ENCODE measurements around the gene PLA2G4E.

- no peak for TF ChIP-seq PATZ1 (CRISPR knock-in tag; IDR thresholded peaks at IDR 0.05; ENCODE audit: borderline replicate concordance)
- no peak for TF ChIP-seq CSRNP3 (CRISPR knock-in tag; IDR thresholded peaks at IDR 0.05)
- no peak for TF ChIP-seq BACH2 (CRISPR knock-in tag; IDR thresholded peaks at IDR 0.05; ENCODE audit: borderline replicate concordance)
- no peak for TF ChIP-seq TCF4 (CRISPR knock-in tag; IDR thresholded peaks at IDR 0.05; ENCODE audit: borderline replicate concordance)
- no peak for TF ChIP-seq TSHZ2 (CRISPR knock-in tag; IDR thresholded peaks at IDR 0.05)
- no peak for TF ChIP-seq CREB5 (CRISPR knock-in tag; IDR thresholded peaks at IDR 0.05; ENCODE audit: low read depth)
- no peak for TF ChIP-seq ZNF565 (CRISPR knock-in tag; conservative IDR thresholded peaks at IDR 0.05; ENCODE audit: low read depth)
- no peak for TF ChIP-seq ZFP30 (CRISPR knock-in tag; IDR thresholded peaks at IDR 0.05)
- TF ChIP-seq ZFP3 (CRISPR knock-in tag; IDR thresholded peaks at IDR 0.05): no peak
- no peak for TF ChIP-seq ARNTL (CRISPR knock-in tag; IDR thresholded peaks at IDR 0.05; ENCODE audit: borderline replicate concordance, low read depth)
- TF ChIP-seq ZNF8 (CRISPR knock-in tag; IDR thresholded peaks at IDR 0.05): no peak
Observed at GRCh38 chr15:42021593-42021992, 751 bp upstream of the PLA2G4E start.
